HepG2 (cell line): ENCODE data around the gene KDELR3. TPM values are rescaled to one million over a fixed set of nuclear protein-coding genes. Genes with fewer than 3 reads are reported as not detected.

Experiments
- BCL6 ChIP-seq: IDR thresholded peaks from 2 replicates; pipeline ENCODE4 v1.6.1; 2016; ENCODE audit warnings: missing genetic modification reagents, missing compliant biosample characterization
- CHD4 ChIP-seq: fragments of 200-600 bp; sonication (generic); IDR thresholded peaks from 2 replicates; pipeline ENCODE4 v1.7.0; 2017; ENCODE audit warnings: mild to moderate bottlenecking, low read length, borderline replicate concordance
- CREM ChIP-seq, 2 experiments: sonication (generic) in 1 of 2; formaldehyde crosslinking in 1 of 2; IDR thresholded peaks; 2 replicates each; pipeline versions ENCODE4 v1.4.0 to v1.6.1; 2016 to 2020; ENCODE audit warnings: antibody characterized with exemption in 1 of 2, mild to moderate bottlenecking in 1 of 2, missing genetic modification reagents in 1 of 2
- ETV5 ChIP-seq: IDR thresholded peaks from 2 replicates; pipeline ENCODE4 v1.6.1; 2018; ENCODE audit warnings: missing biosample characterization, missing genetic modification reagents, inconsistent platforms, borderline replicate concordance
- HIVEP1 ChIP-seq: sonication (generic); formaldehyde crosslinking; IDR thresholded peaks from 2 replicates; pipeline ENCODE4 v1.4.0; 2020; ENCODE audit warnings: mild to moderate bottlenecking, missing genetic modification reagents
- HMG20A ChIP-seq: IDR thresholded peaks from 2 replicates; pipeline ENCODE4 v1.6.1; 2016; ENCODE audit warnings: borderline replicate concordance
- HOXA7 ChIP-seq: sonication (generic); formaldehyde crosslinking; IDR thresholded peaks from 2 replicates; pipeline ENCODE4 v1.8.1; 2022; ENCODE audit warnings: mild to moderate bottlenecking, missing genetic modification reagents, moderate library complexity
- JARID2 ChIP-seq: sonication (generic); formaldehyde crosslinking; IDR thresholded peaks from 2 replicates; pipeline ENCODE4 v1.8.1; 2023; ENCODE audit warnings: missing genetic modification reagents, inconsistent platforms; ENCODE audit not compliant: insufficient replicate concordance
- KMT2B ChIP-seq: IDR thresholded peaks from 2 replicates; pipeline ENCODE4 v1.6.1; 2016; ENCODE audit warnings: missing genetic modification reagents, missing compliant biosample characterization
- MEIS1 ChIP-seq: sonication (generic); formaldehyde crosslinking; IDR thresholded peaks from 2 replicates; pipeline ENCODE4 v1.9.0; 2021; ENCODE audit warnings: mild to moderate bottlenecking, missing genetic modification reagents, moderate library complexity, borderline replicate concordance
- MYC ChIP-seq: sonication (generic); formaldehyde crosslinking; IDR thresholded peaks from 2 replicates; pipeline ENCODE4 v1.9.0; 2021; ENCODE audit warnings: missing genetic modification reagents, borderline replicate concordance
- SMAD3 ChIP-seq: sonication (generic); formaldehyde crosslinking; IDR thresholded peaks from 2 replicates; pipeline ENCODE4 v1.4.0; 2020; ENCODE audit warnings: missing genetic modification reagents
- WIZ ChIP-seq: sonication (generic); formaldehyde crosslinking; IDR thresholded peaks from 2 replicates; pipeline ENCODE4 v1.5.1; 2020; ENCODE audit warnings: mild to moderate bottlenecking, missing genetic modification reagents
- ZBTB37 ChIP-seq: sonication (generic); formaldehyde crosslinking; IDR thresholded peaks from 2 replicates; pipeline ENCODE4 v1.4.0; 2020; ENCODE audit warnings: mild to moderate bottlenecking, missing genetic modification reagents
- ZBTB40 ChIP-seq, 2 experiments: fragments of 450-650 bp in 1 of 2; sonication (generic) in 1 of 2; formaldehyde crosslinking in 1 of 2; IDR thresholded peaks; 2 replicates each; pipeline versions ENCODE4 v1.6.1 to v1.8.0; 2016 to 2022; ENCODE audit warnings: antibody characterized with exemption in 1 of 2, mild to moderate bottlenecking in 1 of 2, missing genetic modification reagents in 1 of 2
- ZKSCAN5 ChIP-seq: sonication (generic); formaldehyde crosslinking; IDR thresholded peaks from 2 replicates; pipeline ENCODE4 v1.5.1; 2020; ENCODE audit warnings: mild to moderate bottlenecking, missing genetic modification reagents
- ZNF121 ChIP-seq: sonication (generic); formaldehyde crosslinking; IDR thresholded peaks from 2 replicates; pipeline ENCODE4 v1.5.0; 2020; ENCODE audit warnings: mild to moderate bottlenecking, missing genetic modification reagents
- ZNF3 ChIP-seq: IDR thresholded peaks from 2 replicates; pipeline ENCODE4 v1.7.0; 2017; ENCODE audit warnings: inconsistent platforms
- ZNF337 ChIP-seq: sonication (generic); formaldehyde crosslinking; IDR thresholded peaks from 2 replicates; pipeline ENCODE4 v1.5.1; 2020; ENCODE audit warnings: missing genetic modification reagents, low read depth, mild to moderate bottlenecking, borderline replicate concordance
- ZNF44 ChIP-seq: sonication (generic); formaldehyde crosslinking; IDR thresholded peaks from 2 replicates; pipeline ENCODE4 v1.5.1; 2020; ENCODE audit warnings: mild to moderate bottlenecking, missing genetic modification reagents
- polyA plus RNA-seq, 8 experiments: library from polyadenylated mRNA; depleted of rRNA in 3 of 8; stranded (reverse) in 7 of 8; unstranded in 1 of 8; fragments of >200 nt; fragmentation: Illumina TruSeq in 4 of 8; extraction: Trizol in 4 of 8; gene quantifications; 2 replicates each; pipeline versions ENCODE4 v1.2.1 to v1.2.3, GENCODE V29; 2011 to 2016; ENCODE audit warnings: low read depth in 4 of 8, missing spikeins in 1 of 8, mixed read lengths in 1 of 8; ENCODE audit not compliant: insufficient read depth in 1 of 8
- total RNA-seq, 5 experiments: library from RNA; depleted of rRNA; stranded (reverse); fragments of >200 nt; fragmentation: Illumina TruSeq; extraction: Trizol; gene quantifications; 2 replicates each; pipeline ENCODE4 v1.2.3, GENCODE V29; 2016; ENCODE audit warnings: low read depth in 1 of 5

KDELR3 gene
- total and polyA plus RNA-seq, 2 of the 13 experiments (the other 11 are each of a cell fraction or from before 2014, with no cell fraction given), result 24.2 to 65.7 TPM

- TF ChIP-seq ZBTB40 (IDR thresholded peaks at IDR 0.05) (no peak), ZBTB40 (CRISPR knock-in tag; IDR thresholded peaks at IDR 0.05) (no peak), CHD4 (peak; percentile 68; the same call in 1 of the 2 replicates), ZNF337 (CRISPR knock-in tag) (no peak), HMG20A (CRISPR knock-in tag) (no peak), WIZ (no peak), JARID2 (no peak), ZNF3 (CRISPR knock-in tag) (no peak), ZNF44 (no peak), SMAD3 (0 out of 2 replicates have a peak, but pooled peaks have one; percentile 33), ZNF121 (CRISPR knock-in tag) (peak; percentile 25; the same call in 1 of the 2 replicates), BCL6 (CRISPR knock-in tag) (no peak), CREM (IDR thresholded peaks at IDR 0.05) (0 out of 2 replicates have a peak, but pooled peaks have one; percentile 44), CREM (CRISPR knock-in tag; IDR thresholded peaks at IDR 0.05) (no peak), HIVEP1 (CRISPR knock-in tag) (no peak), ZBTB37 (CRISPR knock-in tag) (no peak), MYC (CRISPR knock-in tag) (no peak), ZKSCAN5 (CRISPR knock-in tag) (no peak), MEIS1 (CRISPR knock-in tag) (no peak), KMT2B (CRISPR knock-in tag) (peak; percentile 23; the same call in 1 of the 2 replicates), ETV5 (CRISPR knock-in tag) (no peak), HOXA7 (no peak)
Measured at GRCh38 chr22:38504731-38505540, 37.0 kb downstream of the KDELR3 start (continued).
